ENCODE measurements around the gene NFIA.

DNA sequence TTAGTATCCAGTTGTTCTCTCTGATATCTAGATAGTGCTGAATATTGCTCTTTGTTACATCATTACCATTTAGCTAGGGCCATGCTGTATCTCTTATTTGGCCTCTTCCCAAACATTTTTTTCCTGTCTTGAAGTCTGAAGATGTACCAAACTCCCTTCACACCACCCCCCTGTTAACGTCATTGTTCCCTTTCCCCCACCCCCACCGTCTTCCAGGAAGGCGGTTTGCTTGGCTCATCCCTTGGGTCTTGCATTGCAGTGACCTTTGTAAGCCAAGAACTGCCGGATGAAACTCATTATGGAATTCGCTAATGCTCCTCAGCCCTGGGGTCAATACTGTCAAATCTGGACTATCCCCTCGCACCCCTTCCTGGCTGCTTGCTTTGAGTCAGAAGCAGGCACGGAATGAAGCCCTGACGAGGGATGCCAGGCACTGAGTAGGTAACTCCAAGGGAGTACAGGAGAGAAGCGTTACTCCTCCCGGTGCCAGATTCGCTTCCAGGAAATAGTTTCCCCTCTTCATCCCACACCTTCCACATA lies 359.4 kb downstream of the NFIA start:
- TF ChIP-seq CTCF (conservative IDR thresholded peaks at IDR 0.05; ENCODE audit: low read depth, low read length) (no peak), EZH2 (IDR thresholded peaks at IDR 0.05; ENCODE audit: borderline replicate concordance, low read depth, low read length, poor library complexity, severe bottlenecking) (no peak)
